Osteocyte (in vitro differentiated cells): ENCODE measurements around the gene PKM. TPM values are rescaled to one million over a fixed set of nuclear protein-coding genes. Genes with fewer than 3 reads are reported as not detected.

Experiments
- DNase-seq: peaks from one replicate; pipeline ENCODE4 v3.0.0; 2021; ENCODE audit warnings: mixed read lengths; ENCODE audit not compliant: unreplicated experiment; ENCODE audit errors: extremely low spot score
- H3K27ac Mint-ChIP-seq: one replicate; pipeline ENCODE4 v1.8.0; 2021; ENCODE audit warnings: mild to moderate bottlenecking, mixed read lengths; ENCODE audit not compliant: unreplicated experiment
- H3K27me3 Mint-ChIP-seq: one replicate; pipeline ENCODE4 v1.8.0; 2021; ENCODE audit warnings: mixed read lengths; ENCODE audit not compliant: unreplicated experiment
- H3K36me3 Mint-ChIP-seq: one replicate; pipeline ENCODE4 v1.8.0; 2021; ENCODE audit warnings: mixed read lengths; ENCODE audit not compliant: unreplicated experiment
- H3K4me1 Mint-ChIP-seq: one replicate; pipeline ENCODE4 v1.8.0; 2021; ENCODE audit warnings: mixed read lengths; ENCODE audit not compliant: unreplicated experiment
- H3K4me3 Mint-ChIP-seq: one replicate; pipeline ENCODE4 v1.8.0; 2021; ENCODE audit warnings: mild to moderate bottlenecking, moderate library complexity, mixed read lengths; ENCODE audit not compliant: unreplicated experiment
- H3K9me3 Mint-ChIP-seq: one replicate; pipeline ENCODE4 v1.8.0; 2021; ENCODE audit warnings: mixed read lengths; ENCODE audit not compliant: unreplicated experiment
- CTCF ChIP-seq: fragments of 200-600 bp; sonication (generic); IDR thresholded peaks from 2 replicates; pipeline ENCODE4 v1.5.0; 2021; ENCODE audit warnings: antibody characterized with exemption, mild to moderate bottlenecking, moderate library complexity
- total RNA-seq: library from RNA; stranded (reverse); gene quantifications from 2 replicates; pipeline ENCODE4 v1.2.1, GENCODE V29; 2021

PKM gene
- total RNA-seq, 1 donor from 2014 or later, result 617 TPM

- peak; percentile 4 for TF ChIP-seq CTCF
- Mint-ChIP-seq H3K27me3 (peaks cover 9% of the 10 kb centered on the region), H3K36me3 (peaks cover 3% of the 10 kb centered on the region), H3K9me3 (no peaks in the 10 kb centered on the region), H3K27ac (peak overlapping the region; percentile 84), H3K4me3 (peak overlapping the region; percentile 78), H3K4me1 (peaks cover 28% of the 10 kb centered on the region)
- no peak for DNase-seq
These were observed 42.0 kb upstream of the PKM start for GRCh38 chr15:72272997-72273352.

GRCh38 chr15:72272213-72272996 lies 41.4 kb upstream of the PKM start, which contains the start of gene PARP6:
Gene PARP6, minus strand, starts transcription at chr15:72272554. Its CDS starts 5,077 bp downstream, at chr15:72267477.
- H3K4me1 Mint-ChIP-seq, result peaks cover 28% of the 10 kb centered on the region
- peaks cover 3% of the 10 kb centered on the region for H3K36me3 Mint-ChIP-seq
- TF ChIP-seq CTCF, result peak; percentile 76
- H3K27me3 Mint-ChIP-seq, result peaks cover 9% of the 10 kb centered on the region
- H3K27ac Mint-ChIP-seq, result peak within 1 kb of the TSS; percentile 84
- no peaks in the 10 kb centered on the region for H3K9me3 Mint-ChIP-seq
- DNase-seq, result peak; percentile 100
- H3K4me3 Mint-ChIP-seq, result peak within 1 kb of the TSS; percentile 88

- Mint-ChIP-seq H3K4me1 (peaks cover 28% of the 10 kb centered on the region), H3K27me3 (peaks cover 9% of the 10 kb centered on the region), H3K36me3 (peaks cover 6% of the 10 kb centered on the region), H3K27ac (peak overlapping the region; percentile 83), H3K9me3 (no peaks in the 10 kb centered on the region), H3K4me3 (peak overlapping the region; percentile 88)
- no peak for DNase-seq
- no peak for TF ChIP-seq CTCF
These were observed 40.9 kb upstream of the PKM start for GRCh38 chr15:72271895-72272212.

- H3K27ac Mint-ChIP-seq, result peak overlapping the region; percentile 83
These were observed 40.2 kb upstream of the PKM start for GRCh38 chr15:72271221-72271620.

More at GRCh38 chr15:72271221-72271620, 40.2 kb upstream of the PKM start:
- peaks cover 28% of the 10 kb centered on the region for H3K4me1 Mint-ChIP-seq
- H3K4me3 Mint-ChIP-seq, result peak overlapping the region; percentile 88
- H3K9me3 Mint-ChIP-seq, result no peaks in the 10 kb centered on the region
- peaks cover 7% of the 10 kb centered on the region for H3K36me3 Mint-ChIP-seq
- no peak for TF ChIP-seq CTCF
- DNase-seq, result no peak
- H3K27me3 Mint-ChIP-seq, result peaks cover 9% of the 10 kb centered on the region
